ENCODE results near the gene C10orf90.

The C10orf90 gene

GRCh38 chr10:126503392-126504062 is 167.0 kb downstream of the C10orf90 start:
- DNase-seq (ENCODE audit: low spot score), result no peak

GRCh38 chr10:126502441-126502840 is 168.1 kb downstream of the C10orf90 start:
- no peak for DNase-seq (ENCODE audit: low spot score)

- DNase-seq (ENCODE audit: low spot score), result no peak
Observed at GRCh38 chr10:126501828-126502227, 168.7 kb downstream of the C10orf90 start.

GRCh38 chr10:126500866-126501265 is 169.6 kb downstream of the C10orf90 start:
- no peak for DNase-seq (ENCODE audit: low spot score)

GRCh38 chr10:126500185-126500584 is 170.3 kb downstream of the C10orf90 start:
- DNase-seq (ENCODE audit: low spot score), result no peak

- DNase-seq (ENCODE audit: low spot score), result no peak
Observed at GRCh38 chr10:126499744-126500143, 170.7 kb downstream of the C10orf90 start.

- DNase-seq (ENCODE audit: low spot score), result no peak
Observed at GRCh38 chr10:126497672-126498071, 172.8 kb downstream of the C10orf90 start.

- no peak for DNase-seq (ENCODE audit: low spot score)
Observed at GRCh38 chr10:126496771-126497545, 173.5 kb downstream of the C10orf90 start.

- DNase-seq (ENCODE audit: low spot score), result no peak
Observed at GRCh38 chr10:126491476-126491875, 179.0 kb downstream of the C10orf90 start.

- no peak for DNase-seq (ENCODE audit: low spot score)
Observed at GRCh38 chr10:126481181-126481580, 189.3 kb downstream of the C10orf90 start.

- DNase-seq (ENCODE audit: low spot score), result no peak
Observed at GRCh38 chr10:126480648-126481047, 189.8 kb downstream of the C10orf90 start.

- DNase-seq (ENCODE audit: low spot score), result no peak
Observed at GRCh38 chr10:126479280-126479895, 191.1 kb downstream of the C10orf90 start.

GRCh38 chr10:126478546-126478945 is 191.9 kb downstream of the C10orf90 start:
- DNase-seq (ENCODE audit: low spot score), result no peak

GRCh38 chr10:126476246-126476645 is 194.2 kb downstream of the C10orf90 start:
- peak; percentile 37 for DNase-seq (ENCODE audit: low spot score)

GRCh38 chr10:126475074-126475691 is 195.3 kb downstream of the C10orf90 start:
- no peak for DNase-seq (ENCODE audit: low spot score)

GRCh38 chr10:126474031-126474430 is 196.5 kb downstream of the C10orf90 start:
- no peak for DNase-seq (ENCODE audit: low spot score)

GRCh38 chr10:126470991-126471390 is 199.5 kb downstream of the C10orf90 start:
- no peak for DNase-seq (ENCODE audit: low spot score)

- DNase-seq (ENCODE audit: low spot score), result no peak
Observed at GRCh38 chr10:126469692-126470091, 200.8 kb downstream of the C10orf90 start.

GRCh38 chr10:126468876-126469643 is 201.4 kb downstream of the C10orf90 start:
- DNase-seq (ENCODE audit: low spot score), result no peak

GRCh38 chr10:126468467-126468866 is 202.0 kb downstream of the C10orf90 start:
- DNase-seq (ENCODE audit: low spot score), result no peak

- no peak for DNase-seq (ENCODE audit: low spot score)
Observed at GRCh38 chr10:126465771-126466170, 204.7 kb downstream of the C10orf90 start.

- DNase-seq (ENCODE audit: low spot score), result no peak
Observed at GRCh38 chr10:126463286-126463685, 207.2 kb downstream of the C10orf90 start.

All from kidney capillary endothelial cell (primary cell).